Left lung (tissue), 10 donors: Measurements from ENCODE around the gene BRD3. TPM values are rescaled to one million over a fixed set of nuclear protein-coding genes. Genes with fewer than 3 reads are reported as not detected.

ENCODE experiments used
- ATAC-seq: fragments of 200-7000 bp; cut with Tn5 transposase; one replicate; pipeline ENCODE4 v1.9.1; 2020; ENCODE audit warnings: moderate library complexity
- DNase-seq, 4 donors: peaks; one replicate each; pipeline ENCODE4 v3.0.0-alpha.2; 2013 to 2020
- H3K27ac ChIP-seq, 2 donors: fragments of 200-600 bp; sonication (generic) in 1 of 2; one replicate each; pipeline versions ENCODE4 v1.5.0 to v1.8.0; 2020 to 2021
- H3K27me3 ChIP-seq, 2 donors: fragments of 200-600 bp; sonication (generic) in 1 of 2; one replicate each; pipeline versions ENCODE4 v1.5.0 to v1.8.0; 2020 to 2021
- H3K36me3 ChIP-seq, 2 donors: fragments of 200-600 bp; sonication (generic) in 1 of 2; one replicate each; pipeline versions ENCODE4 v1.5.0 to v1.8.0; 2020 to 2021
- H3K4me1 ChIP-seq, 2 donors: fragments of 200-600 bp; one replicate each; pipeline ENCODE4 v1.8.0; 2021
- H3K4me3 ChIP-seq, 2 donors: fragments of 200-600 bp; sonication (generic) in 1 of 2; one replicate each; pipeline versions ENCODE4 v1.5.0 to v1.8.0; 2020 to 2021; ENCODE audit warnings: mild to moderate bottlenecking in 1 of 2
- H3K9me3 ChIP-seq, 2 donors: fragments of 200-600 bp; sonication (generic) in 1 of 2; one replicate each; pipeline versions ENCODE4 v1.5.0 to v1.8.0; 2020 to 2021
- CTCF ChIP-seq, 2 donors: fragments of 200-600 bp; sonication (generic) in 1 of 2; IDR thresholded peaks; one replicate each; pipeline versions ENCODE4 v1.5.0 to v1.8.0; 2021; ENCODE audit warnings: antibody characterized with exemption in 2 of 2
- intact Hi-C, 2 donors: fragments of 100-400 bp; cut with DNase I; formaldehyde crosslinking; loops; one replicate each; pipeline versions ENCODE4 v1.11.2 to v1.14.2; 2022
- polyA plus RNA-seq, 6 donors: library from polyadenylated mRNA; unstranded; fragments of 120-200 nt; gene quantifications; one replicate each; pipeline ENCODE4 v1.2.1, GENCODE V29; 2013; ENCODE audit not compliant: insufficient read length in 6 of 6
- total RNA-seq, 2 donors: library from RNA; stranded (reverse); fragmentation: NEBNext Ultra II Directional; extraction: Animal tissue kit (Norgen Biotek cat#: 25700); gene quantifications; one replicate each; pipeline ENCODE4 v1.2.1, GENCODE V29; 2021
- donor health status: DM: no; HTN: yes; CAD: no.
- donor health status: DM: no; HTN: no; CAD: no.

BRD3 gene
- total and polyA plus RNA-seq, 8 donors: 27.0 to 45.8 (median 39.0) TPM

GRCh38 chr9:134049772-134050588 is 17.8 kb downstream of the BRD3 start:
- Histone ChIP-seq H3K36me3 (peaks cover 0 to 86% of the 10 kb centered on the region in 2 donors), H3K4me3 (no peak overlapping the region), H3K4me1 (peaks cover 0 to 8% of the 10 kb centered on the region in 2 donors), H3K27me3 (no peaks in the 10 kb centered on the region), H3K9me3 (no peaks in the 10 kb centered on the region), H3K27ac (no peak overlapping the region)
- DNase-seq (peak in 1 of 4 donors; percentile 64), ATAC-seq (no peak)
- intact Hi-C loops: no loop called here
- no peak for TF ChIP-seq CTCF (IDR thresholded peaks at IDR 0.05)

GRCh38 chr9:134049236-134049635 is 18.6 kb downstream of the BRD3 start:
- DNase-seq (peak in 1 of 4 donors; percentile 73), ATAC-seq (no peak)
- H3K27ac ChIP-seq: no peak overlapping the region
- H3K27me3 ChIP-seq: no peaks in the 10 kb centered on the region
- intact Hi-C loops: no loop called here
- H3K9me3 ChIP-seq: no peaks in the 10 kb centered on the region
- H3K36me3 ChIP-seq: peaks cover 0 to 93% of the 10 kb centered on the region in 2 donors
- TF ChIP-seq CTCF (IDR thresholded peaks at IDR 0.05): no peak
- H3K4me3 ChIP-seq: no peak overlapping the region
- H3K4me1 ChIP-seq: peaks cover 0 to under 1% of the 10 kb centered on the region in 2 donors

GRCh38 chr9:134048582-134048968 is 19.3 kb downstream of the BRD3 start:
- H3K27ac ChIP-seq: no peak overlapping the region
- peaks cover 0 to 100% of the 10 kb centered on the region in 2 donors for H3K36me3 ChIP-seq
- ATAC-seq (no peak), DNase-seq (peak in 1 of 4 donors; percentile 73)
- intact Hi-C loops: no loop called here
- H3K27me3 ChIP-seq: no peaks in the 10 kb centered on the region
- H3K4me3 ChIP-seq: no peak overlapping the region
- TF ChIP-seq CTCF (IDR thresholded peaks at IDR 0.05): no peak
- H3K4me1 ChIP-seq: no peaks in the 10 kb centered on the region
- H3K9me3 ChIP-seq: no peaks in the 10 kb centered on the region

- Histone ChIP-seq H3K36me3 (peaks cover 0 to 100% of the 10 kb centered on the region in 2 donors), H3K4me3 (no peak overlapping the region), H3K9me3 (no peaks in the 10 kb centered on the region), H3K27me3 (no peaks in the 10 kb centered on the region), H3K4me1 (no peaks in the 10 kb centered on the region), H3K27ac (no peak overlapping the region)
- DNase-seq: peak in 1 of 4 donors; percentile 68
- ATAC-seq: no peak
- no peak for TF ChIP-seq CTCF (IDR thresholded peaks at IDR 0.05)
- intact Hi-C loops: no loop called here
Measured at GRCh38 chr9:134047868-134048581, 19.8 kb downstream of the BRD3 start.
